Activated effector memory CD4-positive, alpha-beta T cell treated with anti-CD3 and anti-CD28 coated beads, Interleukin-2, amount 50 U/mL, for 16 hours (primary cell): Measurements from ENCODE around the gene OR2L2.
"Not testable (repeated sequence)": the region's sequence is repeated elsewhere in the genome, so short reads cannot be mapped to it uniquely, and the experiment has no call there.

ENCODE experiments used
- DNase-seq: peaks from one replicate; pipeline ENCODE4 v3.0.0-alpha.2; 2020

The OR2L2 gene, protein sequence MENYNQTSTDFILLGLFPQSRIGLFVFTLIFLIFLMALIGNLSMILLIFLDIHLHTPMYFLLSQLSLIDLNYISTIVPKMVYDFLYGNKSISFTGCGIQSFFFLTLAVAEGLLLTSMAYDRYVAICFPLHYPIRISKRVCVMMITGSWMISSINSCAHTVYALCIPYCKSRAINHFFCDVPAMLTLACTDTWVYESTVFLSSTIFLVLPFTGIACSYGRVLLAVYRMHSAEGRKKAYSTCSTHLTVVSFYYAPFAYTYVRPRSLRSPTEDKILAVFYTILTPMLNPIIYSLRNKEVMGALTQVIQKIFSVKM

DNA sequence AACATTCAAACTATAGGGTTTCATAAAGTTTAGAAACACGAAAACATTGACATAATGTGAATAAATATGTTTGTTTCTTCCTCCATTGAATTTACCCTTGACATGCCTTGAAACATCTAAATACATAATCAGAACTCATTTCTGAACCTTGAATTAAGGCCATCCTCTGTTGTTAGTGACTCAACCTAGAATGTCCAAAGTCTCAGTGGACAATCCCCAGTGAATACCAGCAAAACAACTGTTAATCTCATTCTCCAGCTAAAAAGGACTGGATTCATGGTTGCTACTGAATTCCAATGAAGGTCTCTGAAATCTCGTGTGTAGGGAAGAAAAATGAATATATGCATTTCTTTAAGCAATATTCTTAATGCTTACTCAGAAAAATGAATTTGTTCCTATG is at the start of gene OR2L2:
TSS of gene OR2L2 (plus strand) at position 301 of the 400 bp plus-strand sequence. CDS start 8,198 bp downstream, outside the sequence.
- no peak for DNase-seq

DNA sequence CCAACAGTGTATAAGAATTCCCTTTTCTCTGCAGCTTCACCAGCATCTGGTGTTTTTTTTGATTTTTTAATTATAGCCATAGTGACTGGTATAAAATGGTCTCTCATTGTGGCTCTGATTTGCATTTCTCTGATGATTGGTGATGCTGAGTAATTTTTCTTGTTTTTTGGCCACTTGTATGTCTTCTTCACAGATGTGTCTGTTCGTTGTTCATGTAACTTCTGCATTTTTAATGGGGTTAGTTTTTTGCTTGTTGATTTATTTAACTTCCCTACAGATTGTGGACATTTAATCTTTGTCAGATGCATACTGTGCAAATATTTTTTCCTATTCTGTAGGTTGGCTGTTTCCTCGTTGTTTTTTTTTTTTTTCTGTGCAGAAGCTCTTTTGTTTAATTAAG is 36.9 kb upstream of the OR2L2 start:
- no peak for DNase-seq

DNA sequence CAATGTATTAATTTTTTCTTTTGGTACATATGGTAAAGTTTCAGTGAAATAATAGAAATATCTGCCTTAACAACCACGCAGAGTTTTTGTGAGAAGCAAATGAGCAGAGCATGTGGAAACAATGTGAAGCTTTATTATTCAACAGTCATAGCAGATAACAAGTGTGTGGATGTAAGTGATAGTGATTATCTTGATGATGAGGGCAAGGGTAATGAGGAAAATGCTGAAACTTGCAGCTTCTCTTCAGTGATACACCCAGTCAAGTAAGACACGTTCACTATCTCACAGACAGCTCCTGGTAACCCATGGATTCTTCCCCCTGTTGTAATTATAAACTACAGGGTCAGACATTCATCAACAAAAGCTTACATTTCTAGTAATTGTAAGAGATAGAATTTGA is 31.1 kb upstream of the OR2L2 start:
- DNase-seq = no peak

GRCh38 chr1:248000169-248000568 is 29.7 kb upstream of the OR2L2 start:
- no peak for DNase-seq

- no peak for DNase-seq
Observed at GRCh38 chr1:248007778-248008177, 22.1 kb upstream of the OR2L2 start.

DNA sequence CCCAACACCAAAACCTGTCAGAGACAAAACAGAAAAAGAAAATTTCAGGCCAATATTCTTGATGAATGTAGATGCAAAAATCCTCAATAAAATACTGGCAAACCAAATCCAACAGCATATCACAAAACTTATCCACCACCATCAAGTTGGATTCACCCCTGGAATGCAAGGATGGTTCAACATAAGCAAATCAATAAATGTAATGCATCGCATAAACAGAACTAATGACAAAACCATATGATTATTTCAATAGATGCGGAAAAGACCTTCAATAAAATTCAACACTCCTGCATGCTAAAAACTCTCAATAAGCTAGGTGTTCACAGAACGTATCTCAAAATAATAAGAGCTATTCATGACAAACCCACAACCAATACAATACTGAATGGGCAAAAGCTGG is 20.2 kb upstream of the OR2L2 start:
- DNase-seq = no peak

DNA sequence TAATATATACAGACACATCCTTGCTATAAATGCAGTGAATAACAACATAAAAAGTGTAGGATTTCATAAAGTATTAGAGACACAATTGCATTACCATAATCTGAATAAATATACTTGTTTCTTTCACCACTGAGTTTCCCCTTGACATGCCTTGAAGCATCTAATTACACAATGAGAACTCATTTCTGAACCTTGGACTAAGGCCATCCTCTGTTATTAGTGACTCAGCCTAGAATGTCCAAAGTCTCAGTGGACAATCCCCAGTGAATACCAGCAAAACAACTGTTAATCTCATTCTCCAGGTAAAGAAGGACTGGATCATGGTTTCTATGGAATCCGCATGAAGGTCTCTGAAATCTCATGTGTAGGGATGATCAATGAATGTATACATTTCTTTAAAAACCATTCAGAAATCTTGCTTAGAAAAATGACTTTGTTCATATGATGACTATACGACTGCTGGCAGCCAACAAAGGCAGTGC is 16.6 kb upstream of the OR2L2 start, which contains the start of gene OR2L5:
TSS of gene OR2L5 (plus strand) at position 432 of the 482 bp plus-strand sequence. CDS start 8,288 bp downstream, outside the sequence.
- no peak for DNase-seq

GRCh38 chr1:248015803-248016202 is 14.1 kb upstream of the OR2L2 start:
- DNase-seq = no peak

- DNase-seq = no peak
Observed at GRCh38 chr1:248045209-248045608, 15.3 kb downstream of the OR2L2 start.

DNA sequence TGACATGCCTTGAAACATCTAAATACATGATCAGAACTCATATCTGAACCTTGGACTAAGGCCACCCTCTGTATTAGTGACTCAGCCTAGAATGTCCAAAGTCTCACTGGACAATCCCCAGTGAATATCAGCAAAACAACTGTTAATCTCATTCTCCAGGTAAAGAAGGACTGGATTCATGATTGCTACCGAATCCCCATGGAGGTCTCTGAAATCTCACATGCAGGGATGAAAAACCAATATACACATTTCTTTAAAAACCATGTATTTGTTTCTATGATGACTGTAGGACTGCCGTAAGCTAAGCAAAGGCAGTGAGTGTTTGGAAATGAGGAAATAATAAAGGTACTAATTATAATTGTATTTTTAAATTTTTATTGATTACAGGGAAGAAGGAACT is 16.7 kb downstream of the OR2L2 start, which contains the start of gene OR2L3:
TSS of gene OR2L3 (plus strand) at position 301 of the 400 bp plus-strand sequence. CDS start 13,846 bp downstream, outside the sequence.
- DNase-seq = no peak

- no peak for DNase-seq
Observed at GRCh38 chr1:248047008-248047407, 17.1 kb downstream of the OR2L2 start.

- DNase-seq = no peak
Observed at GRCh38 chr1:248054671-248055070, 24.8 kb downstream of the OR2L2 start.

DNA sequence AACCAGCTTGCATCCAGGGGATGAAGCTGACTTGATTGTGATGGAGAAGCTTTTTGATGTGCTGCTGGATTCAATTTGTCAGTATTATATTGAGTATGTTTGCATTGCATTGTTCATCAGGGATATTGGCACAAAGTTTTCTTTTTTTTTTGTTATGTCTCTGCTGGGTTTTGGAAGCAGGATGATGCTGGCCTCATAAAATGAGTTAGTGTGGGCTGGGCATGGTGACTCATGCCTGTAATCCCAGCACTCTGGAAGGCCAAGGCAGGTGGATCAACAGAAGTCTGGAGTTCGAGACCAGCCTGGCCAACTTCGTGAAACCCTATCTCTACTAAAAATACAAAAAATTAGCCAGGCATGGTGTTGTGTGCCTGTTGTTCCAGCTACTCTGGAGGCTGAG is 25.4 kb downstream of the OR2L2 start:
- no peak for DNase-seq

DNA sequence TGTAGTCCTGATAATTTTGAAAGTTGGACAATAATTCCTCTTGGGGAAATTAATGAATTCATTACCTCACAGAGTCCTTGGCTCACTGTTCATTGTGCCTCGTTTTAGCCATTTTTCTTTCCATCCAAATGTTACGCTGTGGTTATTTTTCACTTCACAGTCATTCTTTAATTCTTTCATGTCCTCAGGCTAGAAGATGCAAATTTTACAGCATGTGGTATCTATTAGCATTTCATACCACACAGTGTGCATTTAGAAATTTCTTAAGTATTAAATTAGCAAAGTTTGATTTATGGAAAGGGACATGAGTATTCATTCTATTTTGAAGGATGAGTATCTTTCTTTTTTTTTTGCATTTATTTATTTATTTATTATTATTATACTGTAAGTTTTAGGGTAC is 35.2 kb downstream of the OR2L2 start:
- DNase-seq = no peak

DNA sequence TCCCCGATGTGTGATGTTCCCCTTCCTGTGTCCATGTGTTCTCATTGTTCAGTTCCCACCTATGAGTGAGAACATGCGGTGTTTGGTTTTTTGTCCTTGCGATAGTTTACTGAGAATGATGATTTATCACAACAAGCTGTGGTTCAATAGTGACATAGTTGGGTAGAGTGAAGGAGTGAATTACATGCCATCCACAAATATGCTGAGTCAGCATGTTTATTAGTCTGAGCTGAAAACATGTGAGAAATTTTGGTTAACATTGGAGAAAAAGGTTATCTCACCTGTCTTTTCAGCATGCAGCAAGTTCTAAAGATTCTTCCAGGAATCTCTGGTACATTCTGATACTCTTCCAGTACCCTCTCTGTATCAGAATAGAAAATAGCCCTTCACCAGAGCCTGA is 35.7 kb downstream of the OR2L2 start:
- DNase-seq = no peak

GRCh38 chr1:248083864-248084263 is 54.0 kb downstream of the OR2L2 start:
- DNase-seq = not testable (repeated sequence)
